Thoracic aorta (tissue), 2 donors: ENCODE measurements around the gene CCDC149. TPM values are rescaled to one million over a fixed set of nuclear protein-coding genes. Genes with fewer than 3 reads are reported as not detected.

Source experiments
- ATAC-seq: fragments of 150-250 bp; one replicate; pipeline ENCODE4 v1.8.0; 2017; ENCODE audit warnings: low read depth; ENCODE audit not compliant: insufficient number of reproducible peaks, low FRiP score
- DNase-seq: peaks from one replicate; pipeline ENCODE4 v3.0.0-alpha.2; 2020; ENCODE audit warnings: low spot score
- H3K27ac ChIP-seq, 2 donors: fragments of 200-600 bp; sonication (generic); 1 replicate in 1 of 2; 2 replicates in 1 of 2; pipeline ENCODE4 v1.5.1; 2016; ENCODE audit warnings: mild to moderate bottlenecking in 2 of 2, moderate library complexity in 2 of 2
- H3K27me3 ChIP-seq: fragments of 200-600 bp; sonication (generic); replicated peaks from 2 replicates; pipeline ENCODE4 v1.6.0; 2016; ENCODE audit warnings: mild to moderate bottlenecking; ENCODE audit not compliant: insufficient read depth
- H3K36me3 ChIP-seq: fragments of 200-600 bp; sonication (generic); one replicate; pipeline ENCODE4 v1.5.1; 2016
- H3K4me1 ChIP-seq, 2 donors: fragments of 200-600 bp; sonication (generic); 1 replicate in 1 of 2; 2 replicates in 1 of 2; pipeline versions ENCODE4 v1.5.1 to v1.6.0; 2016; ENCODE audit warnings: low read depth in 2 of 2, mild to moderate bottlenecking in 1 of 2; ENCODE audit not compliant: control insufficient read depth in 1 of 2
- H3K4me3 ChIP-seq: fragments of 200-600 bp; sonication (generic); 2 replicates; pipeline ENCODE4 v1.5.1; 2016; ENCODE audit warnings: mild to moderate bottlenecking
- H3K9me3 ChIP-seq: fragments of 200-600 bp; sonication (generic); 2 replicates; pipeline ENCODE4 v1.5.1; 2016
- CTCF ChIP-seq: fragments of 200-600 bp; sonication (generic); IDR thresholded peaks from one replicate; pipeline ENCODE4 v1.5.1; 2019; ENCODE audit warnings: antibody characterized with exemption
- total RNA-seq, 2 donors: library from RNA; depleted of rRNA; stranded (reverse); fragments of >200 nt; gene quantifications; one replicate each; pipeline versions ENCODE4 v1.1.0 to v1.2.3, GENCODE V29; 2016

The CCDC149 gene
- total RNA-seq, 2 donors from 2014 or later, result 11.8 to 30.1 TPM

DNA sequence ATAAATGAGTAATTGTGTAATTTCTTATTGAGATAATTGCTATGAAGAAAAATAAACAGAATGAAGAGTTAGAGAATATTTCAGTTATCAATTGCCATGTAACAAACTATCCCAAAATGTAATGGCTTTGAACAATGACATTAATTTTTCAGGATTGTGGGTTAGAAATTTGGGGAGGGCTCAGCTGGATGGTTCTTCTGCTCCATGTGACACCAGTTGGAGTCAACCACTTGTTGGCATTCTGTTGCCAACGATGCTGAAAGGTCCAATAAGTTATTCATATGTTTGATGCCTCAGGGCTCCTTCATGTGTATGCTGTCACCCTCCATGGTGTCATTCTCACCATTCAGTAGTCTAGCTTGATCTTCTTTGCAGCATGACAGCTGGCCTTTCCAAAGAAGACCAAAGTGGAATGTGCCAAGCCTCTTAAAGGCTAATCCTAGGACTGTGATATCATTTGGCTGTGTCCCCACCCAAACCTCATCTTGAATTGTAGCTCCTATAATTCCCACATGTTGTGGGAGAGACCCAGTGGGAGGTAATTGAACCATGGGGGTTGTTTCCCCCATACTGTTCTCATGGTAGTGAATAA lies 20.9 kb upstream of the CCDC149 start:
- H3K36me3 ChIP-seq, result no peaks in the 10 kb centered on the region
- no peak for TF ChIP-seq CTCF
- no peaks in the 10 kb centered on the region for H3K27me3 ChIP-seq
- no peak overlapping the region for H3K4me3 ChIP-seq
- no peaks in the 10 kb centered on the region for H3K4me1 ChIP-seq
- H3K9me3 ChIP-seq, result peaks cover 8% of the 10 kb centered on the region
- DNase-seq (no peak), ATAC-seq (no peak)
- no peak overlapping the region for H3K27ac ChIP-seq

- Histone ChIP-seq H3K27me3 (no peaks in the 10 kb centered on the region), H3K9me3 (peaks cover 8% of the 10 kb centered on the region), H3K4me3 (no peak overlapping the region), H3K36me3 (no peaks in the 10 kb centered on the region), H3K27ac (no peak overlapping the region), H3K4me1 (no peaks in the 10 kb centered on the region)
- no peak for ATAC-seq
- no peak for TF ChIP-seq CTCF
- no peak for DNase-seq
Measured at GRCh38 chr4:24932515-24933225, 19.8 kb upstream of the CCDC149 start.

GRCh38 chr4:24930151-24930550 lies 17.3 kb upstream of the CCDC149 start:
- DNase-seq (no peak), ATAC-seq (no peak)
- Histone ChIP-seq H3K9me3 (peaks cover 8% of the 10 kb centered on the region), H3K27me3 (no peaks in the 10 kb centered on the region), H3K4me3 (no peak overlapping the region), H3K36me3 (no peaks in the 10 kb centered on the region), H3K4me1 (no peaks in the 10 kb centered on the region), H3K27ac (no peak overlapping the region)
- no peak for TF ChIP-seq CTCF

- ATAC-seq (no peak), DNase-seq (no peak)
- Histone ChIP-seq H3K4me3 (no peak overlapping the region), H3K27me3 (no peaks in the 10 kb centered on the region), H3K4me1 (no peaks in the 10 kb centered on the region), H3K9me3 (peaks cover 4% of the 10 kb centered on the region), H3K36me3 (no peaks in the 10 kb centered on the region), H3K27ac (no peak overlapping the region)
- TF ChIP-seq CTCF, result no peak
Measured at GRCh38 chr4:24928708-24929107, 15.9 kb upstream of the CCDC149 start.

DNA sequence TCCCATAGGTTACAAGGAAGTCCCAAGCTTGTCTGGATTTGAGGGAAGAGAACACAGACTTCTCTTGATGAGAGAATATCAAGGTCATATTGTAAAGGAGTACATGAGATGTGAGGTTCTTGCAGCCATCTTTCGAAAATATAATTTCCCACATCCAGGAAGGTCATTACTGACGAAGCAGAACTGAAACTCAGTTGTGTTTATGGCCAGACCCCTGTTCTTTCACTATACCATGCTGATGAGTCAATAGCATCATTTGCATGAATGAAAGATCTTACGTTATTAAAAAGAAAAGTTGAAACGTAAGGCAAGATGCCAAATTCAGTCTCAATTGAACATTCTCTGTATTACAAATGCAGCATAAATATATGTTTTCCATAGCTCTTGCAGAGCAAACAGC lies 14.2 kb upstream of the CCDC149 start:
- no peak overlapping the region for H3K4me3 ChIP-seq
- H3K27me3 ChIP-seq, result no peaks in the 10 kb centered on the region
- no peak for ATAC-seq
- no peak overlapping the region for H3K27ac ChIP-seq
- TF ChIP-seq CTCF, result no peak
- H3K36me3 ChIP-seq, result no peaks in the 10 kb centered on the region
- H3K9me3 ChIP-seq, result no peaks in the 10 kb centered on the region
- no peaks in the 10 kb centered on the region for H3K4me1 ChIP-seq
- DNase-seq, result no peak
